GM23248 (cell line): Measurements from ENCODE around the gene SUSD3.

Experiments
- EZH2 ChIP-seq: fragments of 200-600 bp; sonication (generic); IDR thresholded peaks from 2 replicates; pipeline ENCODE4 v1.6.1; 2018; ENCODE audit warnings: antibody characterized with exemption, mild to moderate bottlenecking; ENCODE audit not compliant: insufficient read depth, poor library complexity, severe bottlenecking
- EZH2phosphoT487 ChIP-seq: fragments of 200-600 bp; sonication (generic); IDR thresholded peaks from 2 replicates; pipeline ENCODE4 v1.6.1; 2018; ENCODE audit warnings: antibody characterized with exemption, moderate library complexity, mild to moderate bottlenecking, low read depth; ENCODE audit not compliant: insufficient read depth

GRCh38 chr9:93064392-93065134, 6.1 kb downstream of the SUSD3 start:
- no peak for TF ChIP-seq EZH2phosphoT487
- TF ChIP-seq EZH2: no peak
